ENCODE data around the gene TMEM132D. TPM values are rescaled to one million over a fixed set of nuclear protein-coding genes. Genes with fewer than 3 reads are reported as not detected.

The TMEM132D gene
- total RNA-seq, 1 experiment from 2014 or later, result not detected

DNA sequence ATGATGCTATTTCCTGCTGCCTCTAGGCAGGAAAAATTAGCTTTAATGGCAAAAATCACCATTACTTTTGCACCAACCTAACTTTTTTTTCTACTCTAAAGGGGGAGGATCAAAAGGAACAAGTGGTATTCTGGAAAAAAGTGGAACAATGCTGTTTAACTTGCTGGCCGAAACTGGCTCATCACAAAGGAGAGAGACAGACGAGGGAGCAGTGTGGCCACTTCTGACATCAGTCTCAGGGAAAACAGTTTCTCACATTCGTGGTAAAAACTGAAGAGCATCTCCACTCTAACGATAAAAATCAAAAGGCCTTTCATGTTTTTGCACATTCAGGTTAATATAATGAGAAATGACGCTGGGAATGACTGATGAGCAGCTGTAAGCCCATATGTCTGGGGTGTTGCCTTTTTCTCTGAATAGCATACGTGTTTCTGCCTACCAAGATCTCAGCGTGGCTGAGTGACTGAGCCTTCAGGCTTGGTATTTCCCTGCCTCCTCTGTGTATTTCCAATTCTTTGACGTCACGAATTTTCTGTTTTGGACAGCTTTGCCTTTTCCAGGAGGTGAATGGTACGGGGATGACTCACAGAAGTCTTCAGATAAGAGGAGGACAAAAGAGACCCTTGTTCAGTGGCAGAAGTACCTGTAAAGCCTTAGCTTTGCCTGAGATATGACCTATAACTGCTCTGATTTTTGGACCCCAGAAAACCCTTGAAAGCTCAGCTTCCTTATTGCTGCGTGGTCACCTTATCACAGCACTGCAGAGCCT lies 691.8 kb downstream of the TMEM132D start:
- no peaks in the 10 kb centered on the region for H3K36me3 ChIP-seq (ENCODE audit: insufficient read depth, low read length, poor library complexity, severe bottlenecking)
- ChIA-PET CTCF (no interaction called here), POLR2A (ENCODE audit: low non-redundant PET) (no interaction called here)
- BruUV-seq (replicated peaks), result no TSS peak
- H3K9me3 ChIP-seq (ENCODE audit: low read depth, low read length, poor library complexity, severe bottlenecking), result peaks cover 46% of the 10 kb centered on the region
- H3K27ac ChIP-seq (ENCODE audit: low read depth, low read length, poor library complexity, severe bottlenecking), result no peak overlapping the region
- DNase-seq (ENCODE audit: low spot score), result no peak
- no peaks in the 10 kb centered on the region for H3K4me1 ChIP-seq (ENCODE audit: insufficient read depth, low read length, poor library complexity, severe bottlenecking)
- TF ChIP-seq EZH2 (IDR thresholded peaks at IDR 0.05; ENCODE audit: borderline replicate concordance, low read depth, low read length, poor library complexity, severe bottlenecking), result no peak
- TF ChIP-seq, protein P1, sequence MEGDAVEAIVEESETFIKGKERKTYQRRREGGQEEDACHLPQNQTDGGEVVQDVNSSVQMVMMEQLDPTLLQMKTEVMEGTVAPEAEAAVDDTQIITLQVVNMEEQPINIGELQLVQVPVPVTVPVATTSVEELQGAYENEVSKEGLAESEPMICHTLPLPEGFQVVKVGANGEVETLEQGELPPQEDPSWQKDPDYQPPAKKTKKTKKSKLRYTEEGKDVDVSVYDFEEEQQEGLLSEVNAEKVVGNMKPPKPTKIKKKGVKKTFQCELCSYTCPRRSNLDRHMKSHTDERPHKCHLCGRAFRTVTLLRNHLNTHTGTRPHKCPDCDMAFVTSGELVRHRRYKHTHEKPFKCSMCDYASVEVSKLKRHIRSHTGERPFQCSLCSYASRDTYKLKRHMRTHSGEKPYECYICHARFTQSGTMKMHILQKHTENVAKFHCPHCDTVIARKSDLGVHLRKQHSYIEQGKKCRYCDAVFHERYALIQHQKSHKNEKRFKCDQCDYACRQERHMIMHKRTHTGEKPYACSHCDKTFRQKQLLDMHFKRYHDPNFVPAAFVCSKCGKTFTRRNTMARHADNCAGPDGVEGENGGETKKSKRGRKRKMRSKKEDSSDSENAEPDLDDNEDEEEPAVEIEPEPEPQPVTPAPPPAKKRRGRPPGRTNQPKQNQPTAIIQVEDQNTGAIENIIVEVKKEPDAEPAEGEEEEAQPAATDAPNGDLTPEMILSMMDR (conservative IDR thresholded peaks at IDR 0.05; ENCODE audit: low read depth, low read length), result no peak
- no peaks in the 10 kb centered on the region for H3K27me3 ChIP-seq (replicated peaks; ENCODE audit: insufficient read depth, low read depth, low read length, poor library complexity)
- intact Hi-C loops (cut with micrococcal nuclease; ENCODE audit: unreplicated experiment), result no loop called here
- no peak overlapping the region for H3K4me3 ChIP-seq (ENCODE audit: low read depth, low read length, poor library complexity, severe bottlenecking)

DNA sequence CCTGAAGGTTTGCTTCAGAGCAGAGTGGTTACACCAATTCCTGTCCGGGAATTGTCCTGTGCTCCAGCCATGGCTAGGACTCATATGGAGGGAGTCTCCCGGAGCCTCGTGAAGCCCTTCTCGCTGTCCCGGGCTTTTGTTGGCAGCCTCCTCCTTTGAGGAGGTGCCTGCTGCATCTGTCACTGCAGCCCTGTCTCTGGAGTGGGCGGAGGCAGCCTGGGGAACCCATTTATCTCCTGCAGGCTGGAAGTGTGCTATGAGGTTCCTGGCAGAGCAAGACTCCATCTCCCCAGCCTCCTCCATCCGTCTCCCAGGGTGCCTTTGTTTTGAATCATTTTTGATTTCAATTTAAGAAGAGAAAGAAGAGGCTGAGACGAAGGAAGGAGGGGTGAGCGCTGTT lies 695.3 kb downstream of the TMEM132D start:
- H3K4me3 ChIP-seq (ENCODE audit: low read depth, low read length, poor library complexity, severe bottlenecking), result no peak overlapping the region
- POLR2A ChIA-PET (ENCODE audit: low non-redundant PET), result no interaction called here

DNA sequence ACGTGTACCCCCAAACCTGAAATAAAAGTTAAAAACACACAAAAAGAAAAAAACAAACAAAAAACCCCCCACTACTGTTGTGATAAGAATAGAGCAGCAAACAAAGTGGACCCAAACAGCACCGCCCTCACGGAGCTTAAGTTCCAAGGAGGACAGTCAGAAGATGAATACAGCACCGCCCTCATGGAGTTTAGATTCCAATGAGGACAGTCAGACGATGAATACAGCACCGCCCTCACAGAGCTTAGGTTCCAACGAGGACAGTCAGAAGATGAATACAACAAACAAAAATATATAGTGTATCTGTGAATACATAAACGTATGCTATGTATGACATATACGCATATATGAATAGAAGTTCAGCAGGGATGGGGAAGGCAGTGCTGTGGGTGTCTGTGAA lies 696.7 kb downstream of the TMEM132D start:
- Histone ChIP-seq H3K9me3 (ENCODE audit: low read depth, low read length, poor library complexity, severe bottlenecking) (peaks cover 37% of the 10 kb centered on the region), H3K27me3 (replicated peaks; ENCODE audit: insufficient read depth, low read depth, low read length, poor library complexity) (no peaks in the 10 kb centered on the region), H3K27ac (ENCODE audit: low read depth, low read length, poor library complexity, severe bottlenecking) (no peak overlapping the region), H3K4me3 (ENCODE audit: low read depth, low read length, poor library complexity, severe bottlenecking) (no peak overlapping the region), H3K4me1 (ENCODE audit: insufficient read depth, low read length, poor library complexity, severe bottlenecking) (no peaks in the 10 kb centered on the region), H3K36me3 (ENCODE audit: insufficient read depth, low read length, poor library complexity, severe bottlenecking) (no peaks in the 10 kb centered on the region)
- no TSS peak for BruUV-seq (replicated peaks)
- ChIA-PET POLR2A (ENCODE audit: low non-redundant PET) (no interaction called here), CTCF (no interaction called here)
- TF ChIP-seq, protein P1 (conservative IDR thresholded peaks at IDR 0.05; ENCODE audit: low read depth, low read length), result no peak
- TF ChIP-seq EZH2 (IDR thresholded peaks at IDR 0.05; ENCODE audit: borderline replicate concordance, low read depth, low read length, poor library complexity, severe bottlenecking), result no peak
- intact Hi-C loops (cut with micrococcal nuclease; ENCODE audit: unreplicated experiment), result no loop called here
- DNase-seq (ENCODE audit: low spot score), result no peak

More for the DNA sequence above, 695.3 kb downstream of the TMEM132D start:
- Histone ChIP-seq H3K36me3 (ENCODE audit: insufficient read depth, low read length, poor library complexity, severe bottlenecking) (no peaks in the 10 kb centered on the region), H3K27me3 (replicated peaks; ENCODE audit: insufficient read depth, low read depth, low read length, poor library complexity) (no peaks in the 10 kb centered on the region), H3K9me3 (ENCODE audit: low read depth, low read length, poor library complexity, severe bottlenecking) (peaks cover 31% of the 10 kb centered on the region), H3K4me1 (ENCODE audit: insufficient read depth, low read length, poor library complexity, severe bottlenecking) (no peaks in the 10 kb centered on the region), H3K27ac (ENCODE audit: low read depth, low read length, poor library complexity, severe bottlenecking) (no peak overlapping the region)
- intact Hi-C loops (cut with micrococcal nuclease; ENCODE audit: unreplicated experiment), result no loop called here
- no peak for DNase-seq (ENCODE audit: low spot score)
- CTCF ChIA-PET, result no interaction called here
- TF ChIP-seq, protein P1 (conservative IDR thresholded peaks at IDR 0.05; ENCODE audit: low read depth, low read length), result no peak
- TF ChIP-seq EZH2 (IDR thresholded peaks at IDR 0.05; ENCODE audit: borderline replicate concordance, low read depth, low read length, poor library complexity, severe bottlenecking), result no peak
- BruUV-seq (replicated peaks), result no TSS peak
